Stomach smooth muscle (tissue), 2 donors: ENCODE data around the gene ERGIC1.

Experiments
- H3K27ac ChIP-seq: one replicate; pipeline ENCODE4 v1.7.0; 2013; ENCODE audit warnings: mild to moderate bottlenecking, low read length, inconsistent platforms
- H3K27me3 ChIP-seq, 2 donors: one replicate each; pipeline ENCODE4 v1.7.0; 2013; ENCODE audit warnings: low read length in 2 of 2; ENCODE audit not compliant: insufficient read depth in 2 of 2, control insufficient read depth in 1 of 2
- H3K36me3 ChIP-seq, 2 donors: one replicate each; pipeline ENCODE4 v1.7.0; 2013; ENCODE audit warnings: low read length in 2 of 2; ENCODE audit not compliant: control insufficient read depth in 2 of 2, insufficient read depth in 2 of 2
- H3K4me1 ChIP-seq: one replicate; pipeline ENCODE4 v1.7.0; 2013; ENCODE audit warnings: low read length; ENCODE audit not compliant: control insufficient read depth, insufficient read depth
- H3K4me3 ChIP-seq, 2 donors: one replicate each; pipeline ENCODE4 v1.7.0; 2013; ENCODE audit warnings: low read length in 2 of 2
- H3K9ac ChIP-seq, 2 donors: one replicate each; pipeline ENCODE4 v1.7.0; 2013; ENCODE audit warnings: low read length in 2 of 2, mild to moderate bottlenecking in 1 of 2
- H3K9me3 ChIP-seq, 2 donors: one replicate each; pipeline ENCODE4 v1.7.0; 2013; ENCODE audit warnings: low read length in 2 of 2; ENCODE audit not compliant: control insufficient read depth in 2 of 2
- donor health status: healthy.
- donor health status: Pancreatic carcinoma.

The ERGIC1 gene

GRCh38 chr5:172999372-172999973 lies 165.4 kb downstream of the ERGIC1 start:
- H3K27ac ChIP-seq, result no peak overlapping the region

DNA sequence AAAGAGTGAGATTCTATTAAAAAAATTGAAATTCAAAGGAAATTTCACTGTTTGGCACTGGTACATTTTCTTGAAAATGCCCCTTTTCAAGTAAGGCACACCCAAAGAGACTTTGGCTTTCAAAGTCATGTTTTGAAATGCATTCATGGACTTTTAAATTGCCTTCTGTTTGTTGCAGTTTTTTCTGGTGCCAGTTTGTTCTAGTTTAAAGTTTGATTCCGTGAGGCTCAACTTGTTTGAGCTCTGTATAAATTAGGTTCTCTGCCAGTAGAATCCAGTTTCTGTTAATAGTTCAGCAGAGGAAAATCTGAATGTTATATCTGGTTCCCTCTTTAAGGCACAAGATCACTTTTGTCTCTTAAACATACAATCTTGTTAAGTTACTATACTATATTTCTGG lies 165.9 kb downstream of the ERGIC1 start:
- H3K36me3 ChIP-seq, result peaks cover 4 to 5% of the 10 kb centered on the region in 2 donors
- H3K27ac ChIP-seq, result no peak overlapping the region
- H3K4me3 ChIP-seq, result no peak overlapping the region
- H3K9me3 ChIP-seq, result no peaks in the 10 kb centered on the region
- peaks cover 8% of the 10 kb centered on the region for H3K4me1 ChIP-seq
- no peak overlapping the region for H3K9ac ChIP-seq
- no peaks in the 10 kb centered on the region for H3K27me3 ChIP-seq

More at GRCh38 chr5:172999372-172999973, 165.4 kb downstream of the ERGIC1 start:
- no peak overlapping the region for H3K4me3 ChIP-seq
- no peaks in the 10 kb centered on the region for H3K27me3 ChIP-seq
- H3K9ac ChIP-seq, result no peak overlapping the region
- H3K36me3 ChIP-seq, result peaks cover 5 to 6% of the 10 kb centered on the region in 2 donors
- peaks cover 8% of the 10 kb centered on the region for H3K4me1 ChIP-seq
- H3K9me3 ChIP-seq, result no peaks in the 10 kb centered on the region

GRCh38 chr5:173001229-173001841 lies 167.3 kb downstream of the ERGIC1 start:
- Histone ChIP-seq H3K27me3 (no peaks in the 10 kb centered on the region), H3K4me1 (peaks cover 8% of the 10 kb centered on the region), H3K27ac (no peak overlapping the region), H3K9ac (no peak overlapping the region), H3K36me3 (no peaks in the 10 kb centered on the region), H3K9me3 (no peaks in the 10 kb centered on the region), H3K4me3 (no peak overlapping the region)
